Measurements from ENCODE around the gene TENM3.

The TENM3 gene

GRCh38 chr4:182449930-182450439 lies 206.8 kb downstream of the TENM3 start:
- DNase-seq (ENCODE audit: low read depth in 2 of 2) = no peak

GRCh38 chr4:182451441-182451840 lies 208.2 kb downstream of the TENM3 start:
- no peak for DNase-seq (ENCODE audit: low read depth in 2 of 2)

DNA sequence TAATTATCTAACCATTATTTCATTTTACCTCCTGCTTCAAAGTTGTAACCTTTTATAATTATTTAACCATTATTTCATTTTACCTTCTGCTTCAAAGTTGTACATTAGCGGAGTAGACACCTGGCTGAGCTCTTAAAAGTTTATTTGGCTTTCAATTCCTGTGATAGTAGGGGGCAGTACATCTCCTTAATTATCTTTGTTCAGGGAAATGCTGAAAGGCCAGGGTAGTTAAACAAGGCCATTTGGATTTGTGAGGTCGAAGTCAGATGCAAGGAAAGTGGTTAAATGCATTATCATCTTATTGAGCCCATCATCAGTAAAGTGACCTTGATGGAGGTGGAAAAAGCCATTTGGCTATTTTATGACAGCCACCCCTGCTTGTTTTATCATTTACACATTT lies 210.6 kb downstream of the TENM3 start:
- DNase-seq (ENCODE audit: low read depth in 2 of 2) = no peak

- DNase-seq (ENCODE audit: low read depth in 2 of 2) = no peak
Observed at GRCh38 chr4:182454440-182455013, 211.3 kb downstream of the TENM3 start.

DNA sequence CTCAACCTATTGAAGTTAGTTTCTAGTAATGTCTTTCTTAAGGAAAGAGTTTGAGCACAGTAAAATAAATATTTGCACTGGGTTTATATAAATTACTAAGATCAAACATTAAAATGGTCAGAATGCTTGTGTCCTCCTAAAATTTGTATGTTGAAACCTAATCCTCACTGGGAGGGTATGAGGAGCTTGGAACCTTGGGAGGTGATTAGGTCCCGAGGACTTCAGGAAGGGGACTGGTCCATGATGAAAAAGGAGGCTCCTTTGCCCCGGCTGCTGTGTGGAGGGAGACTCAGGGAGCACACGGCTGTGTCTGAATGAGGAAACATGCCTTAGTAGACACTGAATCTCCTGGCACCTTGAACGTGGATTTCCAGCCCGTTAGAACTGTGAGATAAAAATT lies 221.9 kb downstream of the TENM3 start:
- no peak for DNase-seq (ENCODE audit: low read depth in 2 of 2)

GRCh38 chr4:182465979-182466378 lies 222.8 kb downstream of the TENM3 start:
- no peak for DNase-seq (ENCODE audit: low read depth in 2 of 2)

DNA sequence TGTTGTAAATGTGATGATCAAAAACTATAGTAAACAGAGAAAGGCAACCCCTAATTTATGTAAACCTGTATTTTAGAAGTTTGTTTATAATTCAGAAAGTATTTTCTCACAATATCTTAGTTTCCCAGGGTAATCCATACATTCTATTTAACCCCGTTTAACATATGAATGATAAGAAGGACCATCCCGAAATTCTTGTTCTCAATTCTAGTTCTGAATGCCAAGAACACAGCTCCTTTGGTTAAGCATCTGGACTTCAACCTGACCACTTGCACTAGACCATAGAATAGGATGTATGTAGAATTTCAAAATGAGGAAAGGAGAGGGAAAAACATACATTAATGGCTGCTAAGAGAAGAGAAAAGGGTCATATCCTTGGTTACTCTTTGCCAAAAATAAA lies 227.0 kb downstream of the TENM3 start:
- DNase-seq (ENCODE audit: low read depth in 2 of 2) = no peak

- DNase-seq (ENCODE audit: low read depth in 2 of 2) = no peak
Observed at GRCh38 chr4:182475539-182475938, 232.3 kb downstream of the TENM3 start.

DNA sequence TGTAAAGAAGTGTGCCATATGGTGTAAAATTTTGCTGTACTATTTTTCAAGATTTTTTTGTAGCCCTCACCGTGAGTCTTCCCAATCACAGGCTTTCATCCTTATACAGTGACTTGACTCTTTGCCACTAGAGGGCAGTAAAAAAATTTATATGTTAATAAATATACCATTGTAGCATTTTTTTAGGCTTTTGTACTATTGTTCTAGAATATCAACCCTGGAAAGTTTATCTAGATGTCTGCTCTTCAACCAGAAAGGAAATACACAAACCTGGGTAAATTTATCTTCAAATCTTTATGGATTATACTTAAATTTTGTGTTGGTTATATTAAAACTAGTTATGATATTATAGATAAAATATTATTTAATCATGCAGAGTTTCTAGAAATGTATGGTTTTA lies 235.3 kb downstream of the TENM3 start:
- DNase-seq (ENCODE audit: low read depth in 2 of 2) = no peak

DNA sequence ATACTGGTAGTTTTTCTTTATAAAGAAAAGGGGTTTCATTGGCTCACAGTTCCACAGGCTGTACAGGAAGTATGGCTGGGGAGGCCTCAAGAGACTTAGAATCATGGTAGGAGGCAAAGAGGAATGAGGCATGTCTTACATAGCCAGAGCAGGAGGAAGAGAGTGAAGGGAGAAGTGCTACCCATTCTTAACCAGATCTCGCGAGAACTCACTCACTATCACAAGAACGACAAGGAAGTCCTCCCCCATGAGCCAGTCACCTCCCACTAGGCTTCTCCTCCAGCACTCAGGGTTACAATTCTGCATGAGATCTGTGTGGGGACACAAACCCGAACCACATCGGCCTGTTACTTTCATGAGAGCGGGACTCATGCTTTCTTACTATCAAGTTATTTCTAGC lies 240.5 kb downstream of the TENM3 start:
- DNase-seq (ENCODE audit: low read depth in 2 of 2) = no peak

GRCh38 chr4:182486881-182487280 lies 243.7 kb downstream of the TENM3 start:
- no peak for DNase-seq (ENCODE audit: low read depth in 2 of 2)

DNA sequence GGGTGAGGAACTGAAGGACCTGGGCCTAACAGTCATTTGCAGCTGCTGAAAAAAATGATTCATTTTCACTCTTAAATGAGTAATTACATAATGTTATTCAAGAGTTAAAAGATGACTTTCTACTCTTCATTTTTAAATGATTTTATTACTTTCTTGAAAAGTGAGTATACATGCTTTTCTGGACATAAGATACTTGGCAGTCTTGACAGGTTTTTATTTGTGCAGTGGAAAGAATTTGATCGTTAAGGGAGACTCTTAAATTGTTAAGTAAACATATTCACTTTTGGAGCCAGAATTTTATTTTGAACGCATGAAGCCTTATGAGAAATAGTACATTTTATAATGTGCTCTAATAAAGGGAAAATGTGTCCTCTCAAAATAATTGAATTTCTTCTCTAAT lies 245.7 kb downstream of the TENM3 start:
- no peak for DNase-seq (ENCODE audit: low read depth in 2 of 2)

DNA sequence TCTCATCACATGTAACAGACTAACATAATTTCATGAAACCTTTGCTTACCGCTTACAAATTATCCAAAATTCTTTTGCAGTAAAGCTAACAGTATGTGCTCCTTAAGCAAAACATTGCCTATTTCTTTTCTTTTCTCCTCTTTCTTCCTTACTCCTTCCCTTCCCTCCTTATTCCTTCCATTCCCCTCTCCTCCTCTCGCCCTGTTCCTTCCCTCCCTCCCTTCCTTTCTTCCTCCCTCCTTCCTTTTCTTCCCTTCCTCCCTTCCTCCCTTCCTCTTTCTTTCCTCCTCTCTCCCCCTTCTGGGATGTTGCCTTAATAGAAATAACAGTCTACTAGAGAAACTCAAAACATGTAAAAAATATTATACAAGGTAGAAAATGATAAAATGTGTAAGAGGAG lies 246.4 kb downstream of the TENM3 start:
- DNase-seq (ENCODE audit: low read depth in 2 of 2) = no peak

DNA sequence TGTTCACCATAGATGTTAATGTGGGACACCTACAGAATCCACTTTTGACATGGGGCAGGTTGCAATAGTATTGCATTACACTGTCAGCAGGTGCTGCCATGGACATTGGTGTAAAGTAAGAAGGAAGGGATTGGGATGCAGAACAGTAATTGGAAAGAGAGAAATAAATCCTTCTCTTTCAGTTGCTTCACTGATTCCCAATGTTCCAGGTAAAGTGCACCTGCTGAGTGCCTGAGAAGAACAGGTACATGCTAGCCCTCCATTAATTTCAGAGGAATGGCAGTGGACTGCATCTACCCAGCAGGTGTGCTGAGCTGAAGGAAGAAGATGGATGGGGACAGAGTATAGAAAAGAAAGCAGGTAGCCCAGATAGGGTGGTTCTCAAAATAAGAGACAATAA lies 248.5 kb downstream of the TENM3 start:
- DNase-seq (ENCODE audit: low read depth in 2 of 2) = no peak

DNA sequence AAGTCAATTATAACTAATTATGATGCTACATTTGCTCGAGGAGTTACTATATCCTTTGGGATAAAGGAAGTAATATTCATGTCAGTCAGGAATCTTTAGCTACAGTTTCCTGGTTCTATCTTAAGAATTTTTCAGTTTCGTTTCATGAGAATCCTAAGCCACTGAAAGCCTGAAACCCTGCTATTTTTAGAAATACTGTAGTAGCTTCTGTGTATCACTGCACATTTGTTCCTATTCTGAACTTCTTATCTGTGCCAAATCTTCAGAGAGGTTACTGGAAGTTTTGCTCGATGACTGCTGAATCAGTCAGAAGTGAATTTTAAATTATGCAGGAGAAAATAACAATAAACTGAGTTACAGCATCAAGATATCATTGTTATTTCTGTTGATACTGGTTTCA lies 249.2 kb downstream of the TENM3 start:
- no peak for DNase-seq (ENCODE audit: low read depth in 2 of 2)

DNA sequence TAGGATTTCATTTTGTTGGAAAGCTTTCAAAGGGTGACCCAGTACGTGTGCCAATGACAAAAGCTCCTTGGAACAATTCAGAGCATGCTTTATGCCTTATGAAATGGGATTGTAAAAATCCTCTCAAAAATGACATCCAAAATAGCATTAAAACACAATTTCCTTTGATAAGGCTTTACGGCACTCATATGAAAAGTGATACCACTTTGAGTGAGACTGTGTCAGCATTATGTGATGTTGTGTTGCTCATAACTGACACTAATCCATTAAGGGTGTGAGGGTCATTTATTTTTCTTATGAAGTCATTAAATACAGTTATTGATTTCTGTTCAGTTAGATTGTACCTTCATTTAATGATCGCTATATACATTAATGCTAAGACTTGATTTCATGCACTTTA lies 250.2 kb downstream of the TENM3 start:
- DNase-seq (ENCODE audit: low read depth in 2 of 2) = no peak

DNA sequence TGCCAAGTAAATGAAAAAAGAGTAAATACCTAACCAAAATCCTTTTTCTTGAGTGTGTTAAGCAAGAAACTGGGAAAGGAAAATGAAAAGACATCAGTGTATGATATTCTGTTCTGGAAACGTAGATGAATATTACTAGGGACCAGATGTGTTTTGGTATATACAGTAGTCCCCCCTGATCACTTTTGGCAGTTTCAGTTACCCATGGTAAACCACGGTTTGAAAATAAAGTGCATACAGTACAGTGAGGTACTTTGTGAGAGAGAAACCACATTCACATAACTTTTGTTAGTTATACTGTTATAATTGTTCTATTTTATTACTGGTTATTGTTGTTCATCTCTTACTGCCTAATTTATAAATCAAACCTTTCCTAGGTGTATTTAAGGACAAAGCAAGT lies 250.9 kb downstream of the TENM3 start:
- no peak for DNase-seq (ENCODE audit: low read depth in 2 of 2)

DNA sequence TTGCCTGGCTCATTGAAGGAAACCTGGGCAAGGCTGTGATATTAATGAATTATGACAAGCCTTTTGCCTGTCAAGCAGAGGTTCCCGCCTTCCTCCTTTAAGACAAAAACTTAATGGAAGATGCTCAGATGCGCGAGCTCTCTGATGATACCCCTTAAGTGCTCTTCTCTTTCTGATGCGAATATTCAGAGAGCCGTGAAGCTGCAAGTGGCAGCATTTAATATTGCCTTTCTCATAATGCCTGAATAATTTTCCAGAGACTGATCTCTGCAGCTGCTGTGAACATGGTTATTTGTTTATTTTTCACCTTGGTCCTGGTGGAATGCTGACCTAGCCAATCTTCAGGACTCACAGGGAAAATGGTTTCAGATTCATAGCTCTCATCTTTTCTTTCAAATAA lies 251.8 kb downstream of the TENM3 start:
- DNase-seq (ENCODE audit: low read depth in 2 of 2) = no peak

DNA sequence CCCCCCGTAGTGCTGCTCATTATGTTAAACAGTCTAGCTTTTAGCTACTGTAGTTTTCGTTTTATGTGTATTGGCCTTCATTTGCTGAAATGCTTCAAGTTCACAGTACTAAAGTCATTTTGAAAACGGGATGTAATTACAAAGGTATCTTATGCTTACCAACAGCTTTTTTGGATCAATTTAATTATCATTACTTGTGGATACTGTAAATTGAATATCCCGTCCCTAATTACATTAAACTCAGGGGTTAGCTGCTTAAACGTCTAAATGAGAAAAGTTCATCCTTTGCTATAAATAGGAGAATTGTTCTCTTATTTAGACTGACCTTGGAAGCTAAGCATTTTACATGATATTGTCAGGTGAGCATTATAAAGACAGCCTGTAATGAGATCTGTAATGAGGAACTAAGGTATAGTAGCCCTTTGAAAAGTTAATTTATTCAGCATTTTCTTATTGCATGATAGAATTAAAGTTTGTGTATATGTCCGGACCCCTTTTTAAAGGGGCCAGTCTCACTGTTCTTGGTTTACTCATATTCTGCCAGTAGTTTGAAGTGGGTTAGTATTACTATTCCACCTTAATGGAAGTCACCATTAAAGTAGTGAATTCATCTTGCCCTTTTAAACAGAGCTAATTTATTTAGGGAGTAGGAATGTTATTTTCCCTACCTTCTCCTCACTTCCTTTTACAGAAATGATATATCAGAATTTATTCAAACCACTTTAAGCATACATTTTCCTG lies 252.6 kb downstream of the TENM3 start:
- DNase-seq (ENCODE audit: low read depth in 2 of 2) = no peak

DNA sequence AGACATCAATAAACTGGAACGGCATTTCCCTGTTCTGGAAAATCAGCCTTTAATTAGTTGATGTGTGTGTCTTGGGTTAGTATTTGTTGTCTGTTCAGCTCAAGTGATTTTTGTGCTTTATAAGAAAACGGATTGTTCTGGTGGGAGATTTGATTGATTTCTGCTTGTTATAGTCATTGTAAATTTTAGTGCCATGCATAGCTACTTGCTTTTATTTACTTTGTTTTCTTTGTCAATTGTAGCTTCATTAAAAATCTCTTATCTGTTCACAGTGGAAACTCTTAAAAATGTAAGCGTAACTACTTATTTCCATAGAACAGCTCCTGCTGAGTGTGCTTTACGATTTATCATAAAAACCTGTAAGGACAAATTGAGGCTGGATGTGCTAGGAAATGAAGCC lies 253.2 kb downstream of the TENM3 start:
- no peak for DNase-seq (ENCODE audit: low read depth in 2 of 2)

- no peak for DNase-seq (ENCODE audit: low read depth in 2 of 2)
Observed at GRCh38 chr4:182502064-182502463, 258.9 kb downstream of the TENM3 start.

DNA sequence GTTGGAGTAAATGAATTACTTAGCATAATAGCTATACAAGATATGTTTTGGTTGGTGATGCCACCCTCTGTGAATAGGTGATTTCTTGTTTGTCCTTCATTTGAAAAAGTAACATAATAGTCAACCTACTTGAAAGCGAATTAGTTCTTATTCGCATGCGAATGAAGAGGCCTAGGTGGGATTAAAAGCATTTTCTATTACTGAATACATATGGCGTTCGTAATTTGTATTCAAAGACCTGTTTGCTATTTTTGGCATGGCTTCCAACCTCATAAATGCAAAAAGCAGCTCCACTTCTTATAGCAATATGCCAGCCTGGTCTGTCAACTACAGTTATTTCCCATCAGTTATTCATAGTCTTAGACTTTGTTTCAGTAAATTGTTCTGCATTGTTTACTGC lies 261.3 kb downstream of the TENM3 start:
- DNase-seq (ENCODE audit: low read depth in 2 of 2) = no peak

- no peak for DNase-seq (ENCODE audit: low read depth in 2 of 2)
Observed at GRCh38 chr4:182507805-182508204, 264.6 kb downstream of the TENM3 start.

GRCh38 chr4:182510836-182511235 lies 267.6 kb downstream of the TENM3 start:
- no peak for DNase-seq (ENCODE audit: low read depth in 2 of 2)
